Upper lobe of right lung (tissue), 1 donor: ENCODE data around the gene EIPR1. TPM values are rescaled to one million over a fixed set of nuclear protein-coding genes. Genes with fewer than 3 reads are reported as not detected.

ENCODE experiments used
- ATAC-seq: fragments of 200-7000 bp; cut with Tn5 transposase; one replicate; pipeline ENCODE4 v1.9.1; 2020; ENCODE audit warnings: mild to moderate bottlenecking, moderate library complexity
- DNase-seq: peaks from one replicate; pipeline ENCODE4 v3.0.0-alpha.2; 2020
- H3K27ac ChIP-seq: fragments of 200-600 bp; one replicate; pipeline ENCODE4 v1.8.0; 2022
- H3K27me3 ChIP-seq: fragments of 200-600 bp; one replicate; pipeline ENCODE4 v1.8.0; 2022; ENCODE audit warnings: mild to moderate bottlenecking
- H3K36me3 ChIP-seq: fragments of 200-600 bp; one replicate; pipeline ENCODE4 v1.8.0; 2022
- H3K4me1 ChIP-seq: fragments of 200-600 bp; one replicate; pipeline ENCODE4 v1.8.0; 2022
- H3K4me3 ChIP-seq: fragments of 200-600 bp; one replicate; pipeline ENCODE4 v1.8.0; 2022; ENCODE audit warnings: mild to moderate bottlenecking
- H3K9me3 ChIP-seq: fragments of 200-600 bp; one replicate; pipeline ENCODE4 v1.8.0; 2022
- CTCF ChIP-seq: fragments of 200-600 bp; IDR thresholded peaks from one replicate; pipeline ENCODE4 v1.8.0; 2022; ENCODE audit warnings: antibody characterized with exemption
- intact Hi-C: fragments of 100-400 bp; cut with DNase I; formaldehyde crosslinking; loops from one replicate; pipeline ENCODE4 v1.11.0; 2022
- total RNA-seq: library from RNA; stranded (reverse); fragmentation: NEBNext Ultra II Directional; extraction: Animal tissue kit (Norgen Biotek cat#: 25700); gene quantifications from one replicate; pipeline ENCODE4 v1.2.1, GENCODE V29; 2021
- donor health status: DM: no; HTN: yes; CAD: no; lungs with severe emphysema.

The EIPR1 gene
- total RNA-seq, 1 donor from 2014 or later, result 16.6 TPM

DNA sequence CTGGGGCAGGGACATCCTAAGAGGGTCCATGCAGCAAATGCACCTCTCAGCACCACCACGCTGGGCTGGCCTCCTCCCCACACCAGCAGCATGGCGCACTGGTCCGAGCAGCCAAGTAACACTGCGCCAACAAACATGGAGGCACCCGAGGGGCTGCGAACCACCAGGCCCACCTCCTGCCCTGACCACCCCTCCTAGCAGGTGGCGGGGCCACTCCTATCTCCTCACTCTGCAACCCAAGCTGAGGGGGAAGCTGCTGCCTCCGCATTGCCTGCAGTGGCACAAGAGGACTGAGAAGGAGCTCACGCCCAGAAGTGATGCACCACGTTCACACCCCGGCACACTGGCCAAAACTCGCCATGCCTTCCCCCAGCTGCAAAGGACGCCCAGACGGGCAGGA lies 94.4 kb downstream of the EIPR1 start:
- Histone ChIP-seq H3K9me3 (no peaks in the 10 kb centered on the region), H3K27me3 (no peaks in the 10 kb centered on the region), H3K4me1 (no peaks in the 10 kb centered on the region), H3K27ac (no peak overlapping the region), H3K4me3 (no peak overlapping the region), H3K36me3 (no peaks in the 10 kb centered on the region)
- no peak for ATAC-seq
- no peak for DNase-seq
- no peak for TF ChIP-seq CTCF
- intact Hi-C loops, result no loop called here

- Histone ChIP-seq H3K27me3 (no peaks in the 10 kb centered on the region), H3K36me3 (no peaks in the 10 kb centered on the region), H3K4me1 (no peaks in the 10 kb centered on the region), H3K9me3 (no peaks in the 10 kb centered on the region), H3K4me3 (no peak overlapping the region), H3K27ac (no peak overlapping the region)
- TF ChIP-seq CTCF, result no peak
- ATAC-seq (peak; percentile 41), DNase-seq (no peak)
- intact Hi-C loops, result no loop called here
Observed at GRCh38 chr2:3282056-3282998, 95.3 kb downstream of the EIPR1 start.

GRCh38 chr2:3280683-3281520 lies 96.7 kb downstream of the EIPR1 start:
- intact Hi-C loops, result no loop called here
- TF ChIP-seq CTCF, result no peak
- no peaks in the 10 kb centered on the region for H3K27me3 ChIP-seq
- H3K9me3 ChIP-seq, result no peaks in the 10 kb centered on the region
- no peaks in the 10 kb centered on the region for H3K4me1 ChIP-seq
- peak; percentile 56 for ATAC-seq
- no peaks in the 10 kb centered on the region for H3K36me3 ChIP-seq
- H3K27ac ChIP-seq, result no peak overlapping the region
- no peak overlapping the region for H3K4me3 ChIP-seq
- DNase-seq, result no peak

GRCh38 chr2:3280197-3280596 lies 97.4 kb downstream of the EIPR1 start:
- ATAC-seq, result no peak
- Histone ChIP-seq H3K4me1 (no peaks in the 10 kb centered on the region), H3K27ac (no peak overlapping the region), H3K36me3 (no peaks in the 10 kb centered on the region), H3K4me3 (no peak overlapping the region), H3K9me3 (no peaks in the 10 kb centered on the region), H3K27me3 (no peaks in the 10 kb centered on the region)
- intact Hi-C loops, result no loop called here
- no peak for DNase-seq
- TF ChIP-seq CTCF, result no peak

DNA sequence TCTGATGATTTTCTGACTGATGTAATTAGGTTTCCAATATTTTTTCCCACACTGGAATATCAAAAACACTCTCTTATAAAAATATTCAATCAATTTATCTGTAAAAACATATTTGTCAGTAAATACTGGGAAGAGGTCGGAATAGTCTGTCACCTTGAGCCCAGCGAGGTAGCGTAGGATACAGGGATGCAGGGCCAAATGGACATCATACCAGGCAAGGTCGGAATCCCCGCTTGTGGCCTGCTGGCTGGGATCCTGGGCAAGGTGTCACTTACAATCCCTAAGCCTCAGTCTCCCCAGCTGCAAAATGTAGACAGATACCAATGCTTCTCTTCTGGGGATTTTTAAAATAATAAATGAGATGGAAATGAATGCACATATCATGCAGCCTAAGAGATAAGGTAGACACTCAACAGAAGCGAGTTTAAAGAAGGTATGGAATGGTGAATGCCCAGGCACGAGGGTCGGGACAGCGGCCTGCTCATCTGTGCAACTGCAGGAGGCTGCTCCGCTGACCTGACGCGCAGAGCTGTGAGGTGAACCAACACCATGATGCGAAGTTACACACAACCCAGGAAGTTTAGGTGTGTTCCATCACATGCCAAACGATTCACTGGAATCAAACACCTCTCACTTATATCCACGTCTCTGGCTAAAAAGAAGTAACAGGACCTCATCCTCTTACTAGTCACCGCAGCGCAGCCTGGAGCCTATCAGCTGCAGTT lies 98.2 kb downstream of the EIPR1 start:
- no peaks in the 10 kb centered on the region for H3K36me3 ChIP-seq
- no peak for TF ChIP-seq CTCF
- H3K27me3 ChIP-seq, result no peaks in the 10 kb centered on the region
- intact Hi-C loops, result no loop called here
- H3K9me3 ChIP-seq, result no peaks in the 10 kb centered on the region
- no peaks in the 10 kb centered on the region for H3K4me1 ChIP-seq
- H3K4me3 ChIP-seq, result no peak overlapping the region
- ATAC-seq (no peak), DNase-seq (no peak)
- H3K27ac ChIP-seq, result no peak overlapping the region
